Ovary (tissue), 9 donors: ENCODE measurements around the gene PHLDB2. TPM values are rescaled to one million over a fixed set of nuclear protein-coding genes. Genes with fewer than 3 reads are reported as not detected.

Experiments used
- DNase-seq, 5 donors: peaks; one replicate each; pipeline ENCODE4 v3.0.0-alpha.2; 2019 to 2020
- H3K27ac ChIP-seq, 2 donors: fragments of 200-600 bp; one replicate each; pipeline versions ENCODE4 v1.5.1 to v1.8.0; 2019 to 2022
- H3K27me3 ChIP-seq: fragments of 200-600 bp; one replicate; pipeline ENCODE4 v1.8.0; 2022
- H3K36me3 ChIP-seq: fragments of 200-600 bp; sonication (generic); one replicate; pipeline ENCODE4 v1.5.1; 2019
- H3K4me1 ChIP-seq: one replicate; pipeline ENCODE4 v1.8.1; 2013; ENCODE audit warnings: mild to moderate bottlenecking, moderate library complexity; ENCODE audit not compliant: insufficient read depth
- H3K4me3 ChIP-seq: fragments of 200-600 bp; sonication (generic); one replicate; pipeline ENCODE4 v1.5.1; 2017
- H3K9me3 ChIP-seq, 2 donors: fragments of 200-600 bp in 1 of 2; sonication (generic) in 1 of 2; one replicate each; pipeline versions ENCODE4 v1.5.1 to v1.8.1; 2013 to 2019; ENCODE audit warnings: mild to moderate bottlenecking in 1 of 2, moderate library complexity in 1 of 2
- EP300 ChIP-seq: sonication (generic); formaldehyde crosslinking; IDR thresholded peaks from one replicate; pipeline ENCODE4 v1.6.1; 2017; ENCODE audit warnings: antibody characterized with exemption
- POLR2A ChIP-seq: fragments of 450-650 bp; IDR thresholded peaks from one replicate; pipeline ENCODE4 v1.6.1; 2017; ENCODE audit warnings: antibody characterized with exemption, mild to moderate bottlenecking, moderate library complexity
- WGBS, 3 donors: extraction: QIAGEN DNeasy Blood & Tissue Kit in 1 of 3; methylation state at CpG; one replicate each; pipeline versions ENCODE4 v1.1.5 to v1.1.7; 2013 to 2017; 5-methylcytosine and 5-hydroxymethylcytosine counted together
- intact Hi-C, 4 donors: fragments of 100-400 bp; cut with DNase I; formaldehyde crosslinking; loops; one replicate each; pipeline versions ENCODE4 v1.11.0 to v1.15.1; 2022 to 2023
- polyA plus RNA-seq, 2 donors: library from polyadenylated mRNA; stranded (reverse); fragments of 200-250 nt in 1 of 2; fragments of 350-450 nt in 1 of 2; fragmentation: Illumina TruSeq in 1 of 2; extraction: RNeasy Lipid Tissue Mini Kit (QIAGEN cat#74804) in 1 of 2; gene quantifications; one replicate each; pipeline ENCODE4 v1.2.3, GENCODE V29; 2013 to 2014
- total RNA-seq, 7 donors: library from RNA; depleted of rRNA in 2 of 7; stranded (reverse); fragments of >200 nt in 2 of 7; fragmentation: NEBNext Ultra II Directional in 3 of 7; extraction: Animal tissue kit (Norgen Biotek cat#: 25700) in 3 of 7; gene quantifications; one replicate each; pipeline versions ENCODE4 v1.1.0 to v1.2.4, GENCODE V29; 2016 to 2023
- TF ChIP-seq, protein P1 (sequence below), 3 donors: fragments of 450-650 bp in 2 of 3; fragments of 200-600 bp in 1 of 3; IDR thresholded peaks; one replicate each; pipeline versions ENCODE4 v1.5.1 to v1.8.0; 2016 to 2022; ENCODE audit warnings: antibody characterized with exemption in 3 of 3, mild to moderate bottlenecking in 1 of 3
- donor health status: DM: no; HTN: no; CAD: no; lungs with moderate emphysema.
- donor health status: DM: no; HTN: no; CAD: no.
- donor health status: Bipolar disorder and iron deficiency.
- donor health status: DM: yes; HTN: yes; CAD: no.
- donor health status: DM: no; HTN: no; CAD: no.
- donor health status: DM: yes; HTN: yes; CAD: no.

Gene PHLDB2
- total and polyA plus RNA-seq, 9 donors: 9.0 to 141 (median 19.3) TPM

DNA sequence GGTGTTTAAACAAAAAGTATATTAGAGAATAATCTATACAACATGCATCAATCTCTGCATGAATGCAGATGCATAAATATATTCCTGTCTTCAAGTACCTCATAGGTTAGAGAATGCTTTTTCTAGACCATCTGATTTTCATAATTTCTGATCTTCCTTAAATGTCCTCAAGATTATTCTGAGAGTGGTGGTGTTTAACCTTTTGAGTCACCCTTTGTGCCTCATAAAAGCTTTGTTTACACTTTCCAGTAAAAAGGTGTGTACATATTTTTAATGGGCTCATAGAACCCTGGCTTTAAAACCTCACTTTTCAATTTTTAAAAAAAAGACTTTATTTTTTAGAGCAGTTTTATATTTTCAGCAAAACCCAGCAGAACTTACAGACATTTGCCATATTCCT, 78.8 kb downstream of the PHLDB2 start:
- Histone ChIP-seq H3K27me3 (no peaks in the 10 kb centered on the region), H3K4me1 (no peaks in the 10 kb centered on the region), H3K9me3 (no peaks in the 10 kb centered on the region), H3K4me3 (no peak overlapping the region), H3K27ac (no peak overlapping the region), H3K36me3 (no peaks in the 10 kb centered on the region)
- intact Hi-C loops: no loop called here
- no peak for DNase-seq
- TF ChIP-seq, protein P1, sequence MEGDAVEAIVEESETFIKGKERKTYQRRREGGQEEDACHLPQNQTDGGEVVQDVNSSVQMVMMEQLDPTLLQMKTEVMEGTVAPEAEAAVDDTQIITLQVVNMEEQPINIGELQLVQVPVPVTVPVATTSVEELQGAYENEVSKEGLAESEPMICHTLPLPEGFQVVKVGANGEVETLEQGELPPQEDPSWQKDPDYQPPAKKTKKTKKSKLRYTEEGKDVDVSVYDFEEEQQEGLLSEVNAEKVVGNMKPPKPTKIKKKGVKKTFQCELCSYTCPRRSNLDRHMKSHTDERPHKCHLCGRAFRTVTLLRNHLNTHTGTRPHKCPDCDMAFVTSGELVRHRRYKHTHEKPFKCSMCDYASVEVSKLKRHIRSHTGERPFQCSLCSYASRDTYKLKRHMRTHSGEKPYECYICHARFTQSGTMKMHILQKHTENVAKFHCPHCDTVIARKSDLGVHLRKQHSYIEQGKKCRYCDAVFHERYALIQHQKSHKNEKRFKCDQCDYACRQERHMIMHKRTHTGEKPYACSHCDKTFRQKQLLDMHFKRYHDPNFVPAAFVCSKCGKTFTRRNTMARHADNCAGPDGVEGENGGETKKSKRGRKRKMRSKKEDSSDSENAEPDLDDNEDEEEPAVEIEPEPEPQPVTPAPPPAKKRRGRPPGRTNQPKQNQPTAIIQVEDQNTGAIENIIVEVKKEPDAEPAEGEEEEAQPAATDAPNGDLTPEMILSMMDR (IDR thresholded peaks at IDR 0.05): no peak
- no peak for TF ChIP-seq POLR2A
- TF ChIP-seq EP300: no peak

DNA sequence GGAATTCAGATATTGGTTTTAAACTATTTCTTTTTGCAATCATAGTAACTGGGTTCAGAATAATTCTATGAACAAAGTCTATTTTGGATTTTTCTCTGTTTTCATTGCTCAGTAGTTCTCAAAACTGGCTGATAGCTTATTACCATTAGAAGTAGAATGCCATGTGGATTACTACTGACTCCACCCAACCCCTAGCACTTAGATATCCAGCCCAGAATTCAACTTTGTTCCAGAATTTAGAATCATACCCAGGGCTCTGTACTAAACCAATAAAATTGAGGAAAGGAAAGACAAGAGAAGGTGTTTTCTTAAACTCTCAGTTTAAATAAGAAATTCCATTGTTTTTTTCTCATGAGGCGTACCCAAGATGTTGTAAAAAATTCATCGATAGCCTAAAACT, 80.8 kb downstream of the PHLDB2 start:
- no peak overlapping the region for H3K4me3 ChIP-seq
- H3K36me3 ChIP-seq: no peaks in the 10 kb centered on the region
- H3K27ac ChIP-seq: no peak overlapping the region
- WGBS, 3 donors: 95 to 99% (median 98%) methylated on average over 2 of the region's 2 CpGs
- no peaks in the 10 kb centered on the region for H3K9me3 ChIP-seq
- no peaks in the 10 kb centered on the region for H3K4me1 ChIP-seq
- H3K27me3 ChIP-seq: no peaks in the 10 kb centered on the region
- intact Hi-C loops: no loop called here
- no peak for DNase-seq
- TF ChIP-seq POLR2A (no peak), EP300 (no peak)
- TF ChIP-seq, protein P1 (IDR thresholded peaks at IDR 0.05): no peak

DNA sequence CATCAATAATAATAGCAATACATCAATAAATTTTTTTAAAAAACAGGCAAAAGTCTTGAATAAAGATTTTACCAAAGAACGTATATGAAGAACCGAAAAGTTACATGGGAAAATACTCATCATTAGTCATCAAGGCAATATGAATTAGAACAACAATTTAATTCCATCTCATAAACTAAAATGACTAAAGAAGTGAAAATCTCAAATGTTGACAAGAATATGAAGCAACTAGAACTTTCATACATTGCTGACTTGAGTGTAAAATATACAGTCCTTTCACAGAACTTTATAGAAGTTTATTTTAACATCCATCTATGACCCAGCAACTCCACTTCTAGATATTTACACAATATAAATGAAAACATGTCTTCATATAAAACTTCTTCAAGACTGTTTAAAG, 84.5 kb downstream of the PHLDB2 start:
- H3K27ac ChIP-seq: no peak overlapping the region
- TF ChIP-seq EP300: no peak
- TF ChIP-seq, protein P1 (IDR thresholded peaks at IDR 0.05): no peak
- TF ChIP-seq POLR2A: no peak
- H3K36me3 ChIP-seq: no peaks in the 10 kb centered on the region
- 93 to 96% (median 94%) methylated on average over 2 of the region's 2 CpGs for WGBS, 3 donors
- H3K9me3 ChIP-seq: no peaks in the 10 kb centered on the region
- intact Hi-C loops: no loop called here
- DNase-seq: no peak
- H3K4me1 ChIP-seq: no peaks in the 10 kb centered on the region
- no peak overlapping the region for H3K4me3 ChIP-seq
- no peaks in the 10 kb centered on the region for H3K27me3 ChIP-seq

DNA sequence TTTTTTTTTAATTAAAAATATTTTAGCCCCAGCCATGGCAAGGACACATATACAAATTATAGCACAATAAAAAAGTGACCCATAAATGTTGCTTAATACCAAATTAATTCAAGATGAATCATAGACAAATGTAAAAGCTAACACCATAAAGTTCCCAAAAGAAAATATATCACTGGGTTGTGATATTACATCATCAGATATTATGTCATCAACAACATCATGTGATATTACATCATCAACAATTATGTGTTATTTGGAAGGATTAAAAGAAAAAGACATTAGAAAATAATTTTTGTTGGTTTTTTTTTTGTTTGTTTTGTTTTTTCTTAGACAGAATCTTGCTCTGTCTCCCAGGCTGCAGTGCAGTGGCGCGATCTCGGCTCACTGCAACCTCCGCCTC, 85.3 kb downstream of the PHLDB2 start:
- intact Hi-C loops: no loop called here
- no peak for DNase-seq
- Histone ChIP-seq H3K4me1 (no peaks in the 10 kb centered on the region), H3K9me3 (no peaks in the 10 kb centered on the region), H3K36me3 (no peaks in the 10 kb centered on the region), H3K4me3 (no peak overlapping the region), H3K27me3 (no peaks in the 10 kb centered on the region), H3K27ac (no peak overlapping the region)
- TF ChIP-seq, protein P1 (IDR thresholded peaks at IDR 0.05): no peak
- TF ChIP-seq POLR2A: no peak
- no peak for TF ChIP-seq EP300
- WGBS, 3 donors: 88 to 98% (median 96%) methylated on average over 4 of the region's 4 CpGs

DNA sequence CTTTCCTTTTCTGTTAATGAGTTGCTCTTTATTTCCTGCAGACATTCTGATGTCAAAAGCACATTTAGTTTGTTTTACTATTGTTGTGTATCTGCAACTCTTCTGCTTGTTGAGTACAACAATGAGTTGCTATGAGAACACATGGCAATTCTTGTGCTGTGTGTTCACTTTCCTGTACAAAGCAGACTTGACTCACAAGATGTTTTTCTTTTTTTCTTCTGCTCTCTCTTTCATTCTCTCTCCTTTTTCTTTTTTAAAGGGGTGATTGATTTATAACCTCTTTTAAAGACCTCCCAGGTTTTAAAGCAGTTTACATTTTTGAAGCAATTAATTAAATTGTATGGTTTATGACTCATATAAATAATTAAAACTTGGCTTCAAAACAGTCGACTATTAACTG, 88.2 kb downstream of the PHLDB2 start:
- Histone ChIP-seq H3K9me3 (no peaks in the 10 kb centered on the region), H3K4me3 (no peak overlapping the region), H3K27ac (no peak overlapping the region), H3K27me3 (no peaks in the 10 kb centered on the region), H3K36me3 (no peaks in the 10 kb centered on the region), H3K4me1 (no peaks in the 10 kb centered on the region)
- no peak for TF ChIP-seq POLR2A
- TF ChIP-seq, protein P1 (IDR thresholded peaks at IDR 0.05): no peak
- no peak for TF ChIP-seq EP300
- DNase-seq: no peak
- WGBS, 3 donors: 12 to 24% (median 14%) methylated on average over 1 of the region's 1 CpG
- intact Hi-C loops: no loop called here
